T-cell (primary cell): ENCODE data around the gene UNK. TPM values are rescaled to one million over a fixed set of nuclear protein-coding genes. Genes with fewer than 3 reads are reported as not detected.

ENCODE experiments used
- ATAC-seq, 4 experiments: fragments of 200-7000 bp in 3 of 4; fragments of 150-1000 bp in 1 of 4; cut with Tn5 transposase; replicated peaks in 1 of 4; 1 replicate in 3 of 4; 2 replicates in 1 of 4; pipeline ENCODE4 v1.10.0; 2021; ENCODE audit warnings: moderate library complexity in 3 of 4, mild to moderate bottlenecking in 2 of 4, moderate number of reproducible peaks in 1 of 4
- CTCF ChIA-PET, 2 donors: fragments of 300-600 bp; sonication (Branson Sonifier 250); formaldehyde crosslinking; loops; one replicate each; lab custom pipeline; 2022; ENCODE audit warnings: antibody characterized with exemption in 2 of 2; lab: Charles Lee
- POLR2A ChIA-PET, 2 donors: fragments of 300-600 bp; sonication (Branson Sonifier 250); formaldehyde crosslinking; loops; one replicate each; lab custom pipeline; 2022; ENCODE audit warnings: antibody characterized with exemption in 2 of 2; lab: Charles Lee
- DNase-seq, 35 experiments: peaks; one replicate each; pipeline versions ENCODE4 v3.0.0 to v3.0.0-alpha.2; 2013 to 2023
- H3K27ac ChIP-seq: one replicate; pipeline ENCODE4 v1.5.1; 2013; ENCODE audit warnings: low read length
- H3K27me3 ChIP-seq, 2 experiments: replicated peaks in 1 of 2; 1 replicate in 1 of 2; 2 replicates in 1 of 2; pipeline versions ENCODE4 v1.6.1 to v1.7.0; 2013; ENCODE audit warnings: low read length in 1 of 2, mixed read lengths in 1 of 2; ENCODE audit not compliant: control insufficient read depth in 2 of 2, insufficient read depth in 2 of 2; ENCODE audit errors: extremely low read depth in 1 of 2
- H3K36me3 ChIP-seq, 2 donors: 1 replicate in 1 of 2; 2 replicates in 1 of 2; pipeline versions ENCODE4 v1.6.1 to v1.7.0; 2013; ENCODE audit warnings: low read length in 1 of 2; ENCODE audit not compliant: control insufficient read depth in 2 of 2, insufficient read depth in 1 of 2; ENCODE audit errors: extremely low read depth in 1 of 2
- H3K4me1 ChIP-seq, 2 experiments: 1 replicate in 1 of 2; 2 replicates in 1 of 2; pipeline versions ENCODE4 v1.6.1 to v1.7.0; 2013; ENCODE audit warnings: low read length in 2 of 2, mixed read lengths in 1 of 2; ENCODE audit not compliant: insufficient read depth in 2 of 2, control insufficient read depth in 1 of 2; ENCODE audit errors: extremely low read depth in 1 of 2
- H3K4me3 ChIP-seq, 2 donors: 1 replicate in 1 of 2; 2 replicates in 1 of 2; pipeline versions ENCODE4 v1.5.1 to v1.7.0; 2013; ENCODE audit warnings: mild to moderate bottlenecking in 2 of 2, low read length in 1 of 2, moderate library complexity in 1 of 2; ENCODE audit not compliant: control insufficient read depth in 1 of 2; ENCODE audit errors: extremely low read depth in 1 of 2
- H3K9me3 ChIP-seq: 2 replicates; pipeline ENCODE4 v1.7.0; 2013
- H3K27ac Mint-ChIP-seq, 2 donors: one replicate each; pipeline ENCODE4 v1.8.0; 2020 to 2021; ENCODE audit warnings: mild to moderate bottlenecking in 2 of 2, mixed read lengths in 2 of 2
- H3K27me3 Mint-ChIP-seq, 2 donors: one replicate each; pipeline ENCODE4 v1.8.0; 2021 to 2022; ENCODE audit warnings: mixed read lengths in 2 of 2
- H3K36me3 Mint-ChIP-seq: one replicate; pipeline ENCODE4 v1.8.0; 2021; ENCODE audit warnings: mixed read lengths
- H3K4me1 Mint-ChIP-seq, 3 donors: one replicate each; pipeline ENCODE4 v1.8.0; 2020 to 2022; ENCODE audit warnings: mixed read lengths in 3 of 3, mild to moderate bottlenecking in 1 of 3
- H3K4me3 Mint-ChIP-seq, 3 donors: one replicate each; pipeline ENCODE4 v1.8.0; 2020 to 2022; ENCODE audit warnings: mild to moderate bottlenecking in 3 of 3, mixed read lengths in 3 of 3, moderate library complexity in 3 of 3
- H3K9me3 Mint-ChIP-seq, 3 donors: one replicate each; pipeline ENCODE4 v1.8.0; 2020 to 2022; ENCODE audit warnings: mixed read lengths in 3 of 3
- WGBS: methylation state at CpG from one replicate; pipeline ENCODE4 v1.1.5; 2013; ENCODE audit warnings: missing lambda C conversion rate; ENCODE audit not compliant: insufficient coverage; 5-methylcytosine and 5-hydroxymethylcytosine counted together
- total RNA-seq, 35 experiments: library from RNA in 6 of 35; stranded (reverse) in 6 of 35; fragments of 120-200 nt in 1 of 35; gene quantifications; one replicate each; pipeline versions ENCODE4 v1.2.1 to v1.2.4 and lab custom pipeline; 2013 to 2026

The UNK gene
- total RNA-seq, 5 donors from 2014 or later (not counting 1 experiment from before 2014, with no cell fraction given): 37.1 to 50.3 (median 39.2) TPM

GRCh38 chr17:75785016-75785890, 647 bp downstream of the UNK start:
- ChIA-PET POLR2A (interaction anchor here in 1 of 2 donors (0.6 to 1.6 kb wide), 6 partner anchors 9 to 279 kb away, joined by 4 to 20 read pairs (median 9); partner anchors contain the start of gene WBP2), CTCF (interaction anchor here (0.5 to 1.3 kb wide), 7 partner anchors 11 to 156 kb away, joined by 3 to 11 read pairs (median 3); partner anchors contain the start of gene WBP2 (in 1 of the 2))
- H3K4me3 ChIP-seq: peak overlapping the region; percentile 3 to 75
- Mint-ChIP-seq H3K4me1 (peaks cover 46 to 54% (median 52%) of the 10 kb centered on the region in 3 donors), H3K4me3 (peak overlapping the region; percentile 81 to 91 (median 87)), H3K9me3 (no peaks in the 10 kb centered on the region), H3K27ac (peak overlapping the region; percentile 99 to 100), H3K36me3 (no peaks in the 10 kb centered on the region), H3K27me3 (no peaks in the 10 kb centered on the region)
- DNase-seq: peak in 6 of 35 experiments; percentile 15 to 89 (median 57)
- WGBS: 1% methylated on average over 34 of the region's 43 CpGs
- peak overlapping the region; percentile 100 for H3K27ac ChIP-seq
- peaks cover 27 to 42% of the 10 kb centered on the region in 2 experiments for H3K4me1 ChIP-seq
- no peaks in the 10 kb centered on the region for H3K27me3 ChIP-seq
- H3K9me3 ChIP-seq: no peaks in the 10 kb centered on the region
- ATAC-seq: peak in 3 of 4 experiments; percentile 76 to 79 (median 76)
- H3K36me3 ChIP-seq: no peaks in the 10 kb centered on the region

GRCh38 chr17:75791254-75791653, 6.6 kb downstream of the UNK start:
- no peak overlapping the region for H3K27ac ChIP-seq
- ATAC-seq (no peak), DNase-seq (no peak)
- Mint-ChIP-seq H3K27ac (no peak overlapping the region), H3K27me3 (no peaks in the 10 kb centered on the region), H3K36me3 (peaks cover 9% of the 10 kb centered on the region), H3K4me3 (no peak overlapping the region), H3K9me3 (no peaks in the 10 kb centered on the region), H3K4me1 (peaks cover 26 to 48% (median 47%) of the 10 kb centered on the region in 3 donors)
- ChIA-PET POLR2A (interaction anchor here in 1 of 2 donors (0.5 to 0.9 kb wide), 3 partner anchors 8 to 442 kb away, joined by 3 to 5 read pairs (median 3); partner anchors contain the start of gene WBP2), CTCF (interaction anchor here (0.6 to 1.0 kb wide), 3 partner anchors 11 to 215 kb away, joined by 3 read pairs; a partner anchor contains a TSS)
- peaks cover 10 to 14% of the 10 kb centered on the region in 2 experiments for H3K4me1 ChIP-seq
- peaks cover 0 to 23% of the 10 kb centered on the region in 2 donors for H3K36me3 ChIP-seq
- WGBS: no CpG with 5 or more reads among the region's 6 CpGs
- H3K27me3 ChIP-seq: no peaks in the 10 kb centered on the region
- no peaks in the 10 kb centered on the region for H3K9me3 ChIP-seq
- H3K4me3 ChIP-seq: no peak overlapping the region

- ATAC-seq (no peak), DNase-seq (no peak)
- Histone ChIP-seq H3K36me3 (peaks cover 0 to 30% of the 10 kb centered on the region in 2 donors), H3K27me3 (no peaks in the 10 kb centered on the region), H3K9me3 (no peaks in the 10 kb centered on the region), H3K27ac (no peak overlapping the region), H3K4me1 (peaks cover 0 to 2% of the 10 kb centered on the region in 2 experiments), H3K4me3 (no peak overlapping the region)
- peaks cover 15 to 39% (median 34%) of the 10 kb centered on the region in 3 donors for H3K4me1 Mint-ChIP-seq
- H3K36me3 Mint-ChIP-seq: peaks cover 13% of the 10 kb centered on the region
- ChIA-PET POLR2A (no interaction called here), CTCF (no interaction called here)
- H3K27ac Mint-ChIP-seq: peak overlapping the region; percentile 24 to 57
- H3K9me3 Mint-ChIP-seq: no peaks in the 10 kb centered on the region
- no peaks in the 10 kb centered on the region for H3K27me3 Mint-ChIP-seq
- no CpG with 5 or more reads among the region's 1 CpG for WGBS
- H3K4me3 Mint-ChIP-seq: no peak overlapping the region
These were observed 8.9 kb downstream of the UNK start for GRCh38 chr17:75793460-75793859.

- ChIA-PET POLR2A (interaction anchor here (0.6 to 0.7 kb wide), 6 partner anchors 8 to 1344 kb away, joined by 3 to 7 read pairs (median 4); no protein-coding TSS in a partner anchor), CTCF (interaction anchor here in 1 of 2 donors (1.2 kb wide), 1 partner anchor 10 kb away, joined by 4 read pairs; no protein-coding TSS in a partner anchor)
- H3K9me3 Mint-ChIP-seq: no peaks in the 10 kb centered on the region
- Histone ChIP-seq H3K4me1 (peaks cover 0 to 2% of the 10 kb centered on the region in 2 experiments), H3K27ac (no peak overlapping the region), H3K27me3 (no peaks in the 10 kb centered on the region), H3K36me3 (peaks cover 0 to 41% of the 10 kb centered on the region in 2 donors), H3K4me3 (no peak overlapping the region), H3K9me3 (no peaks in the 10 kb centered on the region)
- peaks cover 13 to 36% (median 28%) of the 10 kb centered on the region in 3 donors for H3K4me1 Mint-ChIP-seq
- H3K4me3 Mint-ChIP-seq: no peak overlapping the region
- ATAC-seq: no peak
- H3K27ac Mint-ChIP-seq: no peak overlapping the region
- H3K36me3 Mint-ChIP-seq: peaks cover 17% of the 10 kb centered on the region
- no peaks in the 10 kb centered on the region for H3K27me3 Mint-ChIP-seq
- DNase-seq: no peak
- 100% methylated on average over 4 of the region's 8 CpGs for WGBS
These were observed 11.4 kb downstream of the UNK start for GRCh38 chr17:75795820-75796607.

- H3K9me3 ChIP-seq: no peaks in the 10 kb centered on the region
- ChIA-PET POLR2A (interaction anchor here in 1 of 2 donors (0.9 kb wide), 1 partner anchor 13 kb away, joined by 3 read pairs; no protein-coding TSS in a partner anchor), CTCF (interaction anchor here in 1 of 2 donors (0.6 to 0.9 kb wide), 2 partner anchors 16 to 216 kb away, joined by 4 read pairs; no protein-coding TSS in a partner anchor)
- WGBS: 100% methylated on average over 3 of the region's 4 CpGs
- H3K4me3 Mint-ChIP-seq: no peak overlapping the region
- H3K27me3 ChIP-seq: no peaks in the 10 kb centered on the region
- H3K4me3 ChIP-seq: no peak overlapping the region
- no peak for DNase-seq
- peaks cover 0 to 2% of the 10 kb centered on the region in 2 experiments for H3K4me1 ChIP-seq
- no peaks in the 10 kb centered on the region for H3K9me3 Mint-ChIP-seq
- no peak for ATAC-seq
- H3K36me3 ChIP-seq: peaks cover 0 to 28% of the 10 kb centered on the region in 2 donors
- H3K4me1 Mint-ChIP-seq: peaks cover 5 to 21% (median 9%) of the 10 kb centered on the region in 3 donors
- no peaks in the 10 kb centered on the region for H3K27me3 Mint-ChIP-seq
- peaks cover 16% of the 10 kb centered on the region for H3K36me3 Mint-ChIP-seq
- H3K27ac ChIP-seq: no peak overlapping the region
- H3K27ac Mint-ChIP-seq: no peak overlapping the region
These were observed 14.8 kb downstream of the UNK start for GRCh38 chr17:75799402-75799801.
